ENCODE results near the gene LCN12. TPM values are rescaled to one million over a fixed set of nuclear protein-coding genes. Genes with fewer than 3 reads are reported as not detected.
"Not testable (repeated sequence)": the region's sequence is repeated elsewhere in the genome, so short reads cannot be mapped to it uniquely, and the experiment has no call there.

LCN12 gene
- total RNA-seq, 1 experiment from 2014 or later, result not detected

GRCh38 chr9:137001857-137002645, 50.0 kb downstream of the LCN12 start:
- Histone ChIP-seq H3K27me3 (no peaks in the 10 kb centered on the region), H3K36me3 (no peaks in the 10 kb centered on the region), H3K9me3 (no peaks in the 10 kb centered on the region), H3K4me3 (no peak overlapping the region)
- DNase-seq, result no peak

- Histone ChIP-seq H3K9me3 (no peaks in the 10 kb centered on the region), H3K36me3 (no peaks in the 10 kb centered on the region), H3K27me3 (no peaks in the 10 kb centered on the region), H3K4me3 (no peak overlapping the region)
- DNase-seq, result no peak
Observed at GRCh38 chr9:137002646-137003041, 50.6 kb downstream of the LCN12 start.

- not testable (repeated sequence) for H3K9me3 ChIP-seq, H3K36me3 ChIP-seq, H3K4me3 ChIP-seq, H3K27me3 ChIP-seq, DNase-seq
Observed at GRCh38 chr9:137004285-137004684, 52.2 kb downstream of the LCN12 start.

Other genes starting within 250 kb of the LCN12 start
- 11.5 and 13.3 TPM in 2 replicates for gene DIPK1B, start 239.7 kb upstream of the LCN12 start, total RNA-seq (2014; rRNA removed; shearing (Covaris generic); ENCODE audit: low replicate concordance)
- gene LCN10, start 209.3 kb upstream of the LCN12 start, total RNA-seq (2014; rRNA removed; shearing (Covaris generic); ENCODE audit: low replicate concordance), result not detected in 2 replicates
- not detected in 2 replicates for gene LCN6, start 203.7 kb upstream of the LCN12 start, total RNA-seq (2014; rRNA removed; shearing (Covaris generic); ENCODE audit: low replicate concordance)
- gene LCN8, start 194.0 kb upstream of the LCN12 start, total RNA-seq (2014; rRNA removed; shearing (Covaris generic); ENCODE audit: low replicate concordance), result not detected in 2 replicates
- not detected in 2 replicates for gene LCN15, start 187.8 kb upstream of the LCN12 start, total RNA-seq (2014; rRNA removed; shearing (Covaris generic); ENCODE audit: low replicate concordance)
- gene TMEM141, start 160.9 kb upstream of the LCN12 start, total RNA-seq (2014; rRNA removed; shearing (Covaris generic); ENCODE audit: low replicate concordance), result 53.9 and 57.5 TPM in 2 replicates
- not detected in 2 replicates for gene CCDC183, start 155.9 kb upstream of the LCN12 start, total RNA-seq (2014; rRNA removed; shearing (Covaris generic); ENCODE audit: low replicate concordance)
- 67.4 and 101 TPM in 2 replicates for gene RABL6, start 144.3 kb upstream of the LCN12 start, total RNA-seq (2014; rRNA removed; shearing (Covaris generic); ENCODE audit: low replicate concordance)
- gene AJM1, start 109.8 kb upstream of the LCN12 start, total RNA-seq (2014; rRNA removed; shearing (Covaris generic); ENCODE audit: low replicate concordance), result 0.82 TPM in 1 of 2 replicates, not detected in the other
- gene PHPT1, start 102.9 kb upstream of the LCN12 start, total RNA-seq (2014; rRNA removed; shearing (Covaris generic); ENCODE audit: low replicate concordance), result 47.1 and 74.1 TPM in 2 replicates
- 0.44 and 0.63 TPM in 2 replicates for gene MAMDC4, start 99.9 kb upstream of the LCN12 start, total RNA-seq (2014; rRNA removed; shearing (Covaris generic); ENCODE audit: low replicate concordance)
- gene EDF1, start 86.0 kb upstream of the LCN12 start, total RNA-seq (2014; rRNA removed; shearing (Covaris generic); ENCODE audit: low replicate concordance), result 402 and 494 TPM in 2 replicates
- gene TRAF2, start 65.8 kb upstream of the LCN12 start, total RNA-seq (2014; rRNA removed; shearing (Covaris generic); ENCODE audit: low replicate concordance), result 27.6 and 46.5 TPM in 2 replicates
- 66.3 and 88.3 TPM in 2 replicates for gene FBXW5, start 7.5 kb upstream of the LCN12 start, total RNA-seq (2014; rRNA removed; shearing (Covaris generic); ENCODE audit: low replicate concordance)
- not detected in 2 replicates for gene C8G, start 7.0 kb upstream of the LCN12 start, total RNA-seq (2014; rRNA removed; shearing (Covaris generic); ENCODE audit: low replicate concordance)
- gene PTGDS, start 25.2 kb downstream of the LCN12 start, total RNA-seq (2014; rRNA removed; shearing (Covaris generic); ENCODE audit: low replicate concordance), result not detected in 2 replicates
- gene LCNL1, start 30.7 kb downstream of the LCN12 start, total RNA-seq (2014; rRNA removed; shearing (Covaris generic); ENCODE audit: low replicate concordance), result not detected in 2 replicates
- gene PAXX, start 40.1 kb downstream of the LCN12 start, total RNA-seq (2014; rRNA removed; shearing (Covaris generic); ENCODE audit: low replicate concordance), result 27.5 and 63.0 TPM in 2 replicates
- gene CLIC3, start 44.3 kb downstream of the LCN12 start, total RNA-seq (2014; rRNA removed; shearing (Covaris generic); ENCODE audit: low replicate concordance), result not detected in 2 replicates
- 10.9 and 11.7 TPM in 2 replicates for gene ABCA2, start 76.0 kb downstream of the LCN12 start, total RNA-seq (2014; rRNA removed; shearing (Covaris generic); ENCODE audit: low replicate concordance)
- not detected in 2 replicates for gene FUT7, start 79.8 kb downstream of the LCN12 start, total RNA-seq (2014; rRNA removed; shearing (Covaris generic); ENCODE audit: low replicate concordance)
- 86.9 and 253 TPM in 2 replicates for gene NPDC1, start 93.9 kb downstream of the LCN12 start, total RNA-seq (2014; rRNA removed; shearing (Covaris generic); ENCODE audit: low replicate concordance)
- not detected in 2 replicates for gene ENTPD2, start 101.8 kb downstream of the LCN12 start, total RNA-seq (2014; rRNA removed; shearing (Covaris generic); ENCODE audit: low replicate concordance)
- 20.8 and 32.5 TPM in 2 replicates for gene SAPCD2, start 118.3 kb downstream of the LCN12 start, total RNA-seq (2014; rRNA removed; shearing (Covaris generic); ENCODE audit: low replicate concordance)
- 8.2 and 12.2 TPM in 2 replicates for gene UAP1L1, start 125.2 kb downstream of the LCN12 start, total RNA-seq (2014; rRNA removed; shearing (Covaris generic); ENCODE audit: low replicate concordance)
- gene MAN1B1, start 134.7 kb downstream of the LCN12 start, total RNA-seq (2014; rRNA removed; shearing (Covaris generic); ENCODE audit: low replicate concordance), result 77.1 and 83.1 TPM in 2 replicates
- 53.6 and 57.8 TPM in 2 replicates for gene DPP7, start 162.5 kb downstream of the LCN12 start, total RNA-seq (2014; rRNA removed; shearing (Covaris generic); ENCODE audit: low replicate concordance)
- not detected in 2 replicates for gene GRIN1, start 186.9 kb downstream of the LCN12 start, total RNA-seq (2014; rRNA removed; shearing (Covaris generic); ENCODE audit: low replicate concordance)
- not detected in 2 replicates for gene LRRC26, start 217.8 kb downstream of the LCN12 start, total RNA-seq (2014; rRNA removed; shearing (Covaris generic); ENCODE audit: low replicate concordance)
- not detected in 2 replicates for gene TMEM210, start 219.8 kb downstream of the LCN12 start, total RNA-seq (2014; rRNA removed; shearing (Covaris generic); ENCODE audit: low replicate concordance)
- gene ANAPC2, start 236.3 kb downstream of the LCN12 start, total RNA-seq (2014; rRNA removed; shearing (Covaris generic); ENCODE audit: low replicate concordance), result 31.1 and 34.6 TPM in 2 replicates
- gene SSNA1, start 236.4 kb downstream of the LCN12 start, total RNA-seq (2014; rRNA removed; shearing (Covaris generic); ENCODE audit: low replicate concordance), result 161 and 267 TPM in 2 replicates
- 6.2 and 12.0 TPM in 2 replicates for gene TPRN, start 248.5 kb downstream of the LCN12 start, total RNA-seq (2014; rRNA removed; shearing (Covaris generic); ENCODE audit: low replicate concordance)